ENCODE measurements around the gene MAMSTR. TPM values are rescaled to one million over a fixed set of nuclear protein-coding genes. Genes with fewer than 3 reads are reported as not detected.

Gene MAMSTR
- total and polyA plus RNA-seq, 8 donors, result 0.51 to 2.6 (median 1.1) TPM

- 85% methylated on average over 21 of the region's 21 CpGs for WGBS, 2 donors
- DNase-seq, result no peak
- TF ChIP-seq CTCF (IDR thresholded peaks at IDR 0.05), result no peak
- H3K36me3 ChIP-seq, result no peaks in the 10 kb centered on the region
- intact Hi-C loops (cut with DNase I), result no loop called here
- H3K9me3 ChIP-seq, result no peaks in the 10 kb centered on the region
- no peak for ATAC-seq
- H3K4me1 ChIP-seq, result peaks cover 0 to 4% (median 0%) of the 10 kb centered on the region in 3 donors
- no peak for FAIRE-seq
- no peaks in the 10 kb centered on the region for H3K27me3 ChIP-seq
- H3K27ac ChIP-seq, result no peak overlapping the region
- no peak overlapping the region for H3K4me3 ChIP-seq
Observed at GRCh38 chr19:48670699-48671445, 48.7 kb downstream of the MAMSTR start.

GRCh38 chr19:48669903-48670668 is 49.4 kb downstream of the MAMSTR start:
- Histone ChIP-seq H3K27me3 (no peaks in the 10 kb centered on the region), H3K27ac (no peak overlapping the region), H3K36me3 (no peaks in the 10 kb centered on the region), H3K4me3 (no peak overlapping the region), H3K9me3 (no peaks in the 10 kb centered on the region), H3K4me1 (peaks cover 0 to 2% (median 0%) of the 10 kb centered on the region in 3 donors)
- WGBS, 2 donors, result 94% methylated on average over 24 to 26 of the region's 26 CpGs
- FAIRE-seq (no peak), DNase-seq (no peak), ATAC-seq (no peak)
- intact Hi-C loops (cut with DNase I), result no loop called here
- TF ChIP-seq CTCF (IDR thresholded peaks at IDR 0.05), result no peak

- ATAC-seq (no peak), FAIRE-seq (no peak), DNase-seq (no peak)
- no peaks in the 10 kb centered on the region for H3K27me3 ChIP-seq
- 97 to 100% methylated on average over 2 of the region's 2 CpGs for WGBS, 2 donors
- no peaks in the 10 kb centered on the region for H3K36me3 ChIP-seq
- H3K27ac ChIP-seq, result no peak overlapping the region
- intact Hi-C loops (cut with DNase I), result no loop called here
- H3K9me3 ChIP-seq, result no peaks in the 10 kb centered on the region
- no peak for TF ChIP-seq CTCF (IDR thresholded peaks at IDR 0.05)
- no peak overlapping the region for H3K4me3 ChIP-seq
- H3K4me1 ChIP-seq, result no peaks in the 10 kb centered on the region
Observed at GRCh38 chr19:48668761-48669160, 50.8 kb downstream of the MAMSTR start.

GRCh38 chr19:48668332-48668731 is 51.2 kb downstream of the MAMSTR start:
- H3K4me3 ChIP-seq, result no peak overlapping the region
- TF ChIP-seq CTCF (IDR thresholded peaks at IDR 0.05), result no peak
- no peaks in the 10 kb centered on the region for H3K4me1 ChIP-seq
- 47 to 56% methylated on average over 3 of the region's 3 CpGs for WGBS, 2 donors
- FAIRE-seq (no peak), DNase-seq (no peak), ATAC-seq (no peak)
- H3K27ac ChIP-seq, result no peak overlapping the region
- no peaks in the 10 kb centered on the region for H3K9me3 ChIP-seq
- no peaks in the 10 kb centered on the region for H3K27me3 ChIP-seq
- no peaks in the 10 kb centered on the region for H3K36me3 ChIP-seq
- intact Hi-C loops (cut with DNase I), result no loop called here

GRCh38 chr19:48665786-48666185 is 53.7 kb downstream of the MAMSTR start:
- Histone ChIP-seq H3K9me3 (no peaks in the 10 kb centered on the region), H3K4me1 (peaks cover 0 to under 1% (median 0%) of the 10 kb centered on the region in 3 donors), H3K4me3 (no peak overlapping the region), H3K27ac (no peak overlapping the region), H3K36me3 (no peaks in the 10 kb centered on the region), H3K27me3 (no peaks in the 10 kb centered on the region)
- ATAC-seq (no peak), DNase-seq (no peak), FAIRE-seq (no peak)
- no peak for TF ChIP-seq CTCF (IDR thresholded peaks at IDR 0.05)
- intact Hi-C loops (cut with DNase I), result no loop called here
- 65 to 69% methylated on average over 6 of the region's 6 CpGs for WGBS, 2 donors

Measured in pancreas (tissue), 10 donors.